ENCODE measurements around the gene COL7A1. TPM values are rescaled to one million over a fixed set of nuclear protein-coding genes. Genes with fewer than 3 reads are reported as not detected.

COL7A1 gene
- total and polyA plus RNA-seq, 2 of the 13 experiments (the other 11 are each of a cell fraction or from before 2014, with no cell fraction given) = 2.7 to 11.7 TPM

DNA sequence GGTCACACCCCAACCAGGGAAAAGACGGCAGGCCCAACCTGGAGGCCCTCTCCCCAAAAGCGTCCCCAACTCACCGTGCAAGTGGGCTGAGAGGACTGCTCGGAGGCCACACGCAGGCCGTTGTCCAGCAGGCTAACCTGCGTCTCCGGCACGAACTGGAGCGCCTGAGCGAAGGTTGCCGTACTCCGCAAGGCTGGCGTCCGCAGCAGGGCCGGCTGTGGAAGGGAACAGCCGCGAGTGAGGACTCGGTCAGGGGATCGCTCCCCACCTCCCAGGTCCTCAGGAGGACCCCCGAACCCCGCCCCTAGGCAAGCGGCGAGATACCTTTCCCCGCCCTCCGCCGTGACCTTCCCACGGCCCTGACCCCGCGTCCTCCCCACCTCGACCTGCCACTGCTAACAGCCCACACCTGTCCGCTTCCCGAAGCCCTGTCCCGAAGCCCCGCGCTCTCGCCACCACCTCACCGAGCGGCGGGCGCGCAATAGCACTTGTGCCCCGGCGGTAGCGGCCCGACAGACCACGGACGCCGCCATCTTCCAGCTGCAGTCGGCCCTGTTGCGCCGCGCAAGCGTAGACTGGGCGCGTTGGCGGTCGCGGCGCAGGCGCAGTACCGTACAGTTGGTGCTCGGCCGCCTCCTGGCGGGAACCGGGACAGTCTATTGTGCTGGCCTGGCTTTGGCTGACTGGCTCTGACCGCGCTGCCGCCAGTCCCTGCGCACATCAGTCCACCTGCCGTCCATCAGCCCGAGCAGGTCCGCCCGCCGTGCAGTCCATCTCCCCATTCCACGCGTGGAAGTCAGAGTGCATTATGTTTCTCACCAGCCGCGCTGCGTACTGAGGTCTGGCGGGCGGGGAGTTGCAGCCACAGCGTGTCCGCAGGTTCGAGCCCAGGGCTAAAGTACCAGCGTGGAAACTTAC lies 14.2 kb upstream of the COL7A1 start, which contains the start of gene UQCRC1 (continued):
- TF ChIP-seq, protein P1, sequence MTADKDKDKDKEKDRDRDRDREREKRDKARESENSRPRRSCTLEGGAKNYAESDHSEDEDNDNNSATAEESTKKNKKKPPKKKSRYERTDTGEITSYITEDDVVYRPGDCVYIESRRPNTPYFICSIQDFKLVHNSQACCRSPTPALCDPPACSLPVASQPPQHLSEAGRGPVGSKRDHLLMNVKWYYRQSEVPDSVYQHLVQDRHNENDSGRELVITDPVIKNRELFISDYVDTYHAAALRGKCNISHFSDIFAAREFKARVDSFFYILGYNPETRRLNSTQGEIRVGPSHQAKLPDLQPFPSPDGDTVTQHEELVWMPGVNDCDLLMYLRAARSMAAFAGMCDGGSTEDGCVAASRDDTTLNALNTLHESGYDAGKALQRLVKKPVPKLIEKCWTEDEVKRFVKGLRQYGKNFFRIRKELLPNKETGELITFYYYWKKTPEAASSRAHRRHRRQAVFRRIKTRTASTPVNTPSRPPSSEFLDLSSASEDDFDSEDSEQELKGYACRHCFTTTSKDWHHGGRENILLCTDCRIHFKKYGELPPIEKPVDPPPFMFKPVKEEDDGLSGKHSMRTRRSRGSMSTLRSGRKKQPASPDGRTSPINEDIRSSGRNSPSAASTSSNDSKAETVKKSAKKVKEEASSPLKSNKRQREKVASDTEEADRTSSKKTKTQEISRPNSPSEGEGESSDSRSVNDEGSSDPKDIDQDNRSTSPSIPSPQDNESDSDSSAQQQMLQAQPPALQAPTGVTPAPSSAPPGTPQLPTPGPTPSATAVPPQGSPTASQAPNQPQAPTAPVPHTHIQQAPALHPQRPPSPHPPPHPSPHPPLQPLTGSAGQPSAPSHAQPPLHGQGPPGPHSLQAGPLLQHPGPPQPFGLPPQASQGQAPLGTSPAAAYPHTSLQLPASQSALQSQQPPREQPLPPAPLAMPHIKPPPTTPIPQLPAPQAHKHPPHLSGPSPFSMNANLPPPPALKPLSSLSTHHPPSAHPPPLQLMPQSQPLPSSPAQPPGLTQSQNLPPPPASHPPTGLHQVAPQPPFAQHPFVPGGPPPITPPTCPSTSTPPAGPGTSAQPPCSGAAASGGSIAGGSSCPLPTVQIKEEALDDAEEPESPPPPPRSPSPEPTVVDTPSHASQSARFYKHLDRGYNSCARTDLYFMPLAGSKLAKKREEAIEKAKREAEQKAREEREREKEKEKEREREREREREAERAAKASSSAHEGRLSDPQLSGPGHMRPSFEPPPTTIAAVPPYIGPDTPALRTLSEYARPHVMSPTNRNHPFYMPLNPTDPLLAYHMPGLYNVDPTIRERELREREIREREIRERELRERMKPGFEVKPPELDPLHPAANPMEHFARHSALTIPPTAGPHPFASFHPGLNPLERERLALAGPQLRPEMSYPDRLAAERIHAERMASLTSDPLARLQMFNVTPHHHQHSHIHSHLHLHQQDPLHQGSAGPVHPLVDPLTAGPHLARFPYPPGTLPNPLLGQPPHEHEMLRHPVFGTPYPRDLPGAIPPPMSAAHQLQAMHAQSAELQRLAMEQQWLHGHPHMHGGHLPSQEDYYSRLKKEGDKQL (CRISPR knock-in tag; IDR thresholded peaks at IDR 0.05; ENCODE audit: low read depth) = no peak
- peak; percentile 69; the same call in 1 of the 2 replicates for TF ChIP-seq ZNF747 (CRISPR knock-in tag; IDR thresholded peaks at IDR 0.05; ENCODE audit: borderline replicate concordance)
- no peak for TF ChIP-seq ZNF564 (CRISPR knock-in tag; IDR thresholded peaks at IDR 0.05)
- no peak for TF ChIP-seq NONO (IDR thresholded peaks at IDR 0.05)
- TF ChIP-seq NONO (CRISPR knock-in tag; conservative IDR thresholded peaks at IDR 0.05) = peak; percentile 89
- peak; percentile 69 for TF ChIP-seq AGO2 (optimal IDR thresholded peaks at IDR 0.05; ENCODE audit: low read depth, low read length)
- no peak for TF ChIP-seq SMARCE1 (IDR thresholded peaks at IDR 0.05; ENCODE audit: borderline replicate concordance)
- no peak for TF ChIP-seq NFIB (CRISPR knock-in tag; IDR thresholded peaks at IDR 0.05; ENCODE audit: borderline replicate concordance)
- TF ChIP-seq, protein P2, sequence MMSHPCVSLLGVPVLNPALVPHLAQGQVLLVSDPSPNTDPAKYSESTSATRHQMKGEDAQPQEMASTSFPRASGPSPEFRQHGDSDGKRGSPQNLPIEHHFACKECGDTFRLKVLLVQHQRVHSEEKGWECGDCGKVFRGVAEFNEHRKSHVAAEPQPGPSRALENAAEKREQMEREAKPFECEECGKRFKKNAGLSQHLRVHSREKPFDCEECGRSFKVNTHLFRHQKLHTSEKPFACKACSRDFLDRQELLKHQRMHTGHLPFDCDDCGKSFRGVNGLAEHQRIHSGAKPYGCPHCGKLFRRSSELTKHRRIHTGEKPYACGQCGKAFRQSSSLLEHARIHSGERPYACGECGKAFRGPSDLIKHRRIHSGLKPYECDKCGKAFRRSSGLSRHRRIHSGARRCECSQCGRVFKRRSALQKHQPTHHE (CRISPR knock-in tag; IDR thresholded peaks at IDR 0.05; ENCODE audit: borderline replicate concordance) = peak; percentile 86; the same call in 1 of the 2 replicates
- TF ChIP-seq HCFC1 (IDR thresholded peaks at IDR 0.05; ENCODE audit: low read depth, low read length) = no peak; the same call in 1 of the 2 replicates
- TF ChIP-seq HNRNPUL1 (IDR thresholded peaks at IDR 0.05; ENCODE audit: low read depth, low read length) = no peak
- TF ChIP-seq, protein P3, sequence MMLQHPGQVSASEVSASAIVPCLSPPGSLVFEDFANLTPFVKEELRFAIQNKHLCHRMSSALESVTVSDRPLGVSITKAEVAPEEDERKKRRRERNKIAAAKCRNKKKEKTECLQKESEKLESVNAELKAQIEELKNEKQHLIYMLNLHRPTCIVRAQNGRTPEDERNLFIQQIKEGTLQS (CRISPR knock-in tag; IDR thresholded peaks at IDR 0.05) = no peak; the same call in 1 of the 2 replicates
- no peak for TF ChIP-seq ATRX (CRISPR knock-in tag; IDR thresholded peaks at IDR 0.05; ENCODE audit: borderline replicate concordance)
- TF ChIP-seq ZNF790 (CRISPR knock-in tag; IDR thresholded peaks at IDR 0.05; ENCODE audit: borderline replicate concordance) = no peak
- TF ChIP-seq ARHGAP35 (CRISPR knock-in tag; IDR thresholded peaks at IDR 0.05; ENCODE audit: borderline replicate concordance) = no peak
- TF ChIP-seq, protein P4, sequence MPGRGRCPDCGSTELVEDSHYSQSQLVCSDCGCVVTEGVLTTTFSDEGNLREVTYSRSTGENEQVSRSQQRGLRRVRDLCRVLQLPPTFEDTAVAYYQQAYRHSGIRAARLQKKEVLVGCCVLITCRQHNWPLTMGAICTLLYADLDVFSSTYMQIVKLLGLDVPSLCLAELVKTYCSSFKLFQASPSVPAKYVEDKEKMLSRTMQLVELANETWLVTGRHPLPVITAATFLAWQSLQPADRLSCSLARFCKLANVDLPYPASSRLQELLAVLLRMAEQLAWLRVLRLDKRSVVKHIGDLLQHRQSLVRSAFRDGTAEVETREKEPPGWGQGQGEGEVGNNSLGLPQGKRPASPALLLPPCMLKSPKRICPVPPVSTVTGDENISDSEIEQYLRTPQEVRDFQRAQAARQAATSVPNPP (CRISPR knock-in tag; IDR thresholded peaks at IDR 0.05) = peak; percentile 81; the same call in 1 of the 2 replicates
- TF ChIP-seq, protein P5, sequence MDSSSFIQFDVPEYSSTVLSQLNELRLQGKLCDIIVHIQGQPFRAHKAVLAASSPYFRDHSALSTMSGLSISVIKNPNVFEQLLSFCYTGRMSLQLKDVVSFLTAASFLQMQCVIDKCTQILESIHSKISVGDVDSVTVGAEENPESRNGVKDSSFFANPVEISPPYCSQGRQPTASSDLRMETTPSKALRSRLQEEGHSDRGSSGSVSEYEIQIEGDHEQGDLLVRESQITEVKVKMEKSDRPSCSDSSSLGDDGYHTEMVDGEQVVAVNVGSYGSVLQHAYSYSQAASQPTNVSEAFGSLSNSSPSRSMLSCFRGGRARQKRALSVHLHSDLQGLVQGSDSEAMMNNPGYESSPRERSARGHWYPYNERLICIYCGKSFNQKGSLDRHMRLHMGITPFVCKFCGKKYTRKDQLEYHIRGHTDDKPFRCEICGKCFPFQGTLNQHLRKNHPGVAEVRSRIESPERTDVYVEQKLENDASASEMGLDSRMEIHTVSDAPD (CRISPR knock-in tag; IDR thresholded peaks at IDR 0.05) = peak; percentile 46; the same call in 1 of the 2 replicates
- peak; percentile 82; the same call in 1 of the 2 replicates for TF ChIP-seq ERF (CRISPR knock-in tag; IDR thresholded peaks at IDR 0.05)
- TF ChIP-seq KDM1A (CRISPR knock-in tag; IDR thresholded peaks at IDR 0.05) = 0 out of 2 replicates have a peak, but pooled peaks have one; percentile 51

Measured in HepG2 (cell line).